ENCODE measurements around the gene KCNB1.

- TF ChIP-seq CTCF (IDR thresholded peaks at IDR 0.05) = no peak
- no peak for TF ChIP-seq EZH2 (IDR thresholded peaks at IDR 0.05; ENCODE audit: borderline replicate concordance, insufficient read depth, low read depth, low read length, poor library complexity, severe bottlenecking)
These were observed 52.1 kb downstream of the KCNB1 start for GRCh38 chr20:49430320-49430719.

All from B cell (primary cell).